IPS DF 4.7 (cell line): ENCODE data around the gene ALDH16A1.

Source experiments
- DNase-seq: peaks from one replicate; pipeline ENCODE4 v3.0.0-alpha.2; 2013; ENCODE audit warnings: low spot score; ENCODE audit errors: extremely low read depth

Gene ALDH16A1

DNA sequence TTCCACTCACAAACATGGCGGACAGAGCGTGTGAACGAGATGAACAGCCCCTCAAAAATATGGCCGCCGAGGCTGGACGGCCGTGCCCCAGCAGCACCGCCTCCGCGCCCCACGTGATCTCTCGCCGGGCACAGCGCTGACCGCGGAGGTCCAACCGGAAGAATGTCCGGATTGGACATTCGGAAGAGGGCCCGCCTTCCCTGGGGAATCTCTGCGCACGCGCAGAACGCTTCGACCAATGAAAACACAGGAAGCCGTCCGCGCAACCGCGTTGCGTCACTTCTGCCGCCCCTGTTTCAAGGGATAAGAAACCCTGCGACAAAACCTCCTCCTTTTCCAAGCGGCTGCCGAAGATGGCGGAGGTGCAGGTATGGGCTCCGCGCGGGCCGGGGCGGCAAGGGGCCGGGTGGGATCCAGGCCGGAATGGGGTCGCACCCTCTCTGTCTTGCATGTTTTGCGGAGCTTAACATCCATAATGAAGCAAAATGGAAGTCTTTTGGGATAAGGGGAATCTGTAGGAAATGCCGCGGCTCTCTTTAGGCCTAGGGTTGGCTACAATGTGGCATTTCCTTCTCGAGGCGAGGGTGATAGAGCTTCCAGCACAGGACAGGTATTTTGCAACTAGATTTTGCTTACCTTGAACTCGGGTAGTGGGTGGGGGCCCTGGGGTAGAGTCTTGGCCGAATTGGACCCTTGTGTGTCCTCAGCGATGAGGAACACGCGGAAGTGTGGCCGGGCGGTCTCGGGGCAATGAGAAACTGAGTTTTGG lies 34.4 kb downstream of the ALDH16A1 start, which contains the start of gene RPL13A:
RPL13A (plus strand) TSS at position 332 of the 769 bp plus-strand sequence; CDS start at position 354, 22 bp downstream.
- peak; percentile 97 for DNase-seq

DNA sequence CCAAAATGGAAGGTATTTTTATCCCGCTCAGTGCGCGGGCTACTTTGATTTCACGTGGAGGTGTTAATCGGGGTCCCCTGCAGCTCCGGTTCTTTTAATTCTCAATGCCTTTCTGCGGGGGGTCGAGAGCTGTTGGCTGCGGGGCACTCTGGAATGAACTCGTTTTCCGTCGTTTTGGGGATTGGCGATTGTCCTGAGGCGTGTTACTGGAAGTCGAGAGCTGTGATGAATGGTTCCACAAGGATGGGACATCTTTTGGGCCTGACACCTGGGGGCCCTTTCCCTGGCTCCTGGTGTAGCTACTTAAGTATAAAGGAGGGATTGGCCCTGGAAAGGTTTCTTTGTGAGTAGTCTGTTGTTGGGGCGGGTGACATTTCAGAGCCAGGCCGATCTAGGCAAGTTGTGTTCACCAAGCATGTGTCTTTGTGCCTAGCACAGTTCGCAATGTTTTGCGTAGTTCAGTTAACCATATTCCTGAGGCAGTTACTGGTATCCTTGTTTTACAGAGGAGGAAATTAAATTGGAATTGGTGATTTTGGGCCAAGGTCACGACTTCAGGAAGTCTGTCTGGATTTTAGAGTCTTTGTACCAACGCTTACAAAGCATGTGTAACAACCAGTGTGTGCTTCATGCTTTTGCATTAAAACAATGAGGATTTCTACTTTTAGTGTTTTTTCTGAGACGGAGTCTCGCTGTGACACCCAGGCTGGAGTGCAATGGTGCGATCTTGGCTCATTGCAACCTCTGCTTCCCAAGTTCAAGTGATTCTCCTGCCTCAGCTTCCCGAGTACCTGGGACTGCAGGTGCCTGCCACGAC lies 35.2 kb downstream of the ALDH16A1 start:
- no peak for DNase-seq

DNA sequence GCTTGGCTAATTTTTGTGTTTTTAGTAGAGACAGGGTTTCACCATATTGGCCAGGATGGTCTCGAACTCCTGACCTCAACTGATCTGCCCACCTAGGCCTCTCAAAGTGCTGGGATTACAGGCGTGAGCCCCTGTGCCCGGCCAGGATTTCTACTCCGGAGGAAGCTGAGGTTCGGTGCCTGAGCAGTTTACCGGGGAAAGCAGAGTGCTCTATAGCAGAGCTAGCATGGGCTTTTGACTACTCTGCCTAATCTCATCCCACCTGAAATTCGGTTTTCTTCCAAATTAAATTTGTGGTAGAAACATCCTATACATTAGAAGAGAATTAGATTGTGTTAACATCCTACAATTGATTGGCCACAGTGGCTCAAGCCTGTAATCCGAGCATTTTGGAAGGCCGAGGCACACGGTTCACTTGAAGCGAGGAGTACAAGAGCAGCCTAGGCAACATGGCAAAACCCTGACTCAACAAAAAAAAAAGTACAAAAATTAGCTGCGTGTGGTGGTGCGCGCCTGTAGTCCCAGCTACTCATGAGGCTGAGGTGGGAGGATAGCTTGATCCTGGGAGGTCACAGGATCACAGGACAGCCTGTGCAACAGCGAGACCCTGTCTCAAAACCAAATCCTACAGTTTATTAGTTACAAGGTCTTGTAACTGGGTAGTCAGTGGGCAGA lies 36.0 kb downstream of the ALDH16A1 start:
- DNase-seq: no peak

DNA sequence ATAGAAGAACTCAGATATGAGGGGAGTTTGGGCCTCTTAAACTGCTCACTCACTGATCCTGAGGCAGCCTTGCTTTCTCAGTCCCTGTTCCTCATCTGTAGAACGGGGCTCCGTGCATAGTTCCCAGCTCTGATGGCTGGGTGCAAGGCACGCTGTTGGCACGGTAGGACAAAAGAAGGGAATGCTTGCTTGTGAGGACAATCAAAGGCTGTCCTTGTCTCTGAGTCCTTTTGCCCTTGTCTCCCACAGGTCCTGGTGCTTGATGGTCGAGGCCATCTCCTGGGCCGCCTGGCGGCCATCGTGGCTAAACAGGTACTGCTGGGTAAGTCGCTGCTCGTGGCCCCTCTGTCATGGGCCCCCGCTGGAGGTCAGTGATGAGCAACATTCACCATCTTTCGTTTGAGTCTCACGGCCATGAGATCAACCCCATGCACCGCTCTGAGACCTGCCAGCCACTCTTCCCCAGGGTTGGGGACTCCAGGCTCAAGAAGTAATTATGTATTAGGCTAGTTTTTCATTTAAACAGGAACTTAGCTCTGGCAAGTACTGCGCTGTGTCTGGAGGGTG lies 36.7 kb downstream of the ALDH16A1 start:
- DNase-seq: no peak

DNA sequence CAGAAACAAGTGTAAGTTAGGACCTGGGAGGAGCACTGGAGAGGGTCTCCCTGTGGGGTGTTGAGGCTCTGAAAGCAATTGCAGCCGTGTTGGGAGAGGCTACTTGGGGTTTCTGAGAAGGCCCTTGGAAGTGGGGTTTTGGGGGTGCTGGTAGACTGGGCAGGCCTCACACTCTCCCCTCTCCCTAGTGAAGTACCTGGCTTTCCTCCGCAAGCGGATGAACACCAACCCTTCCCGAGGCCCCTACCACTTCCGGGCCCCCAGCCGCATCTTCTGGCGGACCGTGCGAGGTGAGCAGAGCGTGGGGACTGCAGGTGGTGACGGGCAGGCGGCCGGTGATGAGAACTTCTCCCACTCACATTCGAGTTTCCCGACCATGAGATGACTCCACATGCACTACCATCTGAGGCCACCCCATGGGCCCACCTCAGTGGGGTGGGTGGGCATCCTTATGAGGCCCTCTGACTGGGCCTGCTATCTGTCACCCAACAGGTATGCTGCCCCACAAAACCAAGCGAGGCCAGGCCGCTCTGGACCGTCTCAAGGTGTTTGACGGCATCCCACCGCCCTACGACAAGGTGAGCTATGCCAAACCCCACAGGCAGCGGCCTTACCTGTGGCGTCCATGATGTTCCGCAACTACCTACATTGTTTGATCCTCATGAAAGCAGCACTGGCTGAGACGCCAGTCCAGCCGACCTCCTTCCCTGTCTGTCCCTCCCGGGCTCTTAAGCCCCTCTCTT lies 37.4 kb downstream of the ALDH16A1 start:
- no peak for DNase-seq

DNA sequence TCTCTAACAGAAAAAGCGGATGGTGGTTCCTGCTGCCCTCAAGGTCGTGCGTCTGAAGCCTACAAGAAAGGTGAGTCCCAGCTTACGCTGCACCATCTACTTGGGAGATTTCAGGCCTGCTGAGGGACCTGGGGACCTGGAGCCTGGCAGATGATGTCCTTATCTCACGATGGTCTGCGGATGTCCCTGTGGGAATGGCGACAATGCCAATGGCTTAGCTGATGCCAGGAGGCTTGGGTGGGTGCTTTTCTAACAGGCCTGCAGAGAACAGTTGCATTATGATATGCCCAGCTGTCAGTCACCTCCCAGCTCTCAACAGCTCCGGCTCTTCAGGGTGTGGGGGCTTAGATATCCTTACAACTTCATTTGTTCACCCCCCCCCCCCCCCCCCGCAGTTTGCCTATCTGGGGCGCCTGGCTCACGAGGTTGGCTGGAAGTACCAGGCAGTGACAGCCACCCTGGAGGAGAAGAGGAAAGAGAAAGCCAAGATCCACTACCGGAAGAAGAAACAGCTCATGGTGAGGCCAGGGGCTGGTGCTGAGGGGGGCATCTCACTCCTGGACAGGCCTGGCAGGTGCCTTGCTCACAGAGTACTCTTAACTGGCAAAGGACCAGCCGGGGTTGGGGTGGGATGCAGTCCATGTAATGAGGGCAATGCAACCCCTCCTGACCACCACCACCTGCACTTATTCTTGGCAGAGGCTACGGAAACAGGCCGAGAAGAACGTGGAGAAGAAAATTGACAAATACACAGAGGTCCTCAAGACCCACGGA lies 38.2 kb downstream of the ALDH16A1 start:
- DNase-seq: no peak

DNA sequence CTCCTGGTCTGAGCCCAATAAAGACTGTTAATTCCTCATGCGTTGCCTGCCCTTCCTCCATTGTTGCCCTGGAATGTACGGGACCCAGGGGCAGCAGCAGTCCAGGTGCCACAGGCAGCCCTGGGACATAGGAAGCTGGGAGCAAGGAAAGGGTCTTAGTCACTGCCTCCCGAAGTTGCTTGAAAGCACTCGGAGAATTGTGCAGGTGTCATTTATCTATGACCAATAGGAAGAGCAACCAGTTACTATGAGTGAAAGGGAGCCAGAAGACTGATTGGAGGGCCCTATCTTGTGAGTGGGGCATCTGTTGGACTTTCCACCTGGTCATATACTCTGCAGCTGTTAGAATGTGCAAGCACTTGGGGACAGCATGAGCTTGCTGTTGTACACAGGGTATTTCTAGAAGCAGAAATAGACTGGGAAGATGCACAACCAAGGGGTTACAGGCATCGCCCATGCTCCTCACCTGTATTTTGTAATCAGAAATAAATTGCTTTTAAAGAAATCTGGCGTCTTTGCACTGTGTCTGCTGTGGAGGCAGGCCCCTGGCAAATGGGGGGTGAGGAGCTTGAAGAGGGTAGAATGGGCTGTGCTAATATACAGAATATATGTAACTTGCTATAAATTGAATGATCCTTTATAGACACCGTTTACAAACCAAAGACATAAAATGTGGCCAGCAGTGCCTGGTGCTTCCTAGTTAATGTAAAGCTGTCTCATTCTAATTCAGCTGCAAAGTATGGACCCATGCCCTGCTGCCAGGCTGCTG lies 39.0 kb downstream of the ALDH16A1 start:
- DNase-seq: no peak

DNA sequence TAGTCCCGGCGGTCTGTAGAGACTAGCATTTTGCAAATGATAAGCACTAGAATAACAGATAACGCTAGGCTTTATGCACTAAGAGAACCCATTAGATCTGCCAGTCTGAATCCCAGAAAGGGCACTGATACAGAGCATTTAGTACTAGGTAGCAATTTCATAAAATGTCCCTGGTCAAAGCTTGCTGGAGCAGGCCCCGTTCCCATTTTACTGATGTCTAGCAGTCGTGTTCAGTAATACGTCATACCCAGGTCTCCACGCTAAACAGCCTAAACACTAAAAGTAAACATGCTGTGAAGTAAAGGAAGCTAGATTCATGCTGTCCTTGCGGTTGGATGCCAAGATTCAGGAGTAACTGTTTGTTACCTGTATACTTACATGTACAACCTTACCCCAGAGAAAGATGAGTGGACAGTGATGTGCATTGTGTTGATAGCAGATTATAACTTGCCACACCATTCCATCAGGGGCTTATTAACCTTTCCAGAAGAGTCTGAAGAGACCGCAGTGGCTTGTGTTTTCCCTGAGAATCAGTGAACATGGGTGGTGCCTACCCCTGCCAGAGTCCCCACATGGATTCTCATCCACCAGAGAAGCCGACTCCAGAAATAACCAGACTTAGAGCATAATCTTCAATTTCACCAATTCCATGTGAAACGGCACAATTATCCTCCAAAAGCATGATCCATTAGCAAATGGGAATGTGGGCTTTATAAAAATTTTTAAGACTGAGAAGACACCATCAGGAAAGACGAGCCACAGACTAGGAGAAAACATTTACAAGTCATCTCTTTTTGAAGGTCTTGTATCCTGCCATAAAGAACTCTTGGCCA lies 39.8 kb downstream of the ALDH16A1 start:
- DNase-seq: no peak

DNA sequence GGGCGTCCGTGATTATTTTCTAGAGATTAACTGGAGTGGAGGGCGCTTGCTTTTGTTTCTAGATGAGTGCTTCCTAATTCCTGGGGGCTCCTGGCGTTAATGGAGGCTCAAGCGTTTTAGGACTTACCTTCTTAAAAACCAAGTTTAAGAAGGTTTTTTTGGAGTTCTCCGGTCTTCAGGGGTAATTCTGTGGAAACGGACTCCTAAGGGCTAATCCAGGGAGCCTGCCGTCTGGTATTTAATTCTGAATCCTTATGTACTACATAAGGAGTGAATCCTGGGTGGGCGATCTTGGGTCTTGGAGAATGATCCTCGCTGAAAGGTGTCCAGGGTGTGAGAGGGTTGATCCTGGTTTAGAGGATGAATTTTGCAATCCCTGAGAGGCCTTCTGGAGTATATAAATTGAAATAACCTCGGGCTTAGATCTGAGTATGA lies 43.6 kb downstream of the ALDH16A1 start:
- no peak for DNase-seq

DNA sequence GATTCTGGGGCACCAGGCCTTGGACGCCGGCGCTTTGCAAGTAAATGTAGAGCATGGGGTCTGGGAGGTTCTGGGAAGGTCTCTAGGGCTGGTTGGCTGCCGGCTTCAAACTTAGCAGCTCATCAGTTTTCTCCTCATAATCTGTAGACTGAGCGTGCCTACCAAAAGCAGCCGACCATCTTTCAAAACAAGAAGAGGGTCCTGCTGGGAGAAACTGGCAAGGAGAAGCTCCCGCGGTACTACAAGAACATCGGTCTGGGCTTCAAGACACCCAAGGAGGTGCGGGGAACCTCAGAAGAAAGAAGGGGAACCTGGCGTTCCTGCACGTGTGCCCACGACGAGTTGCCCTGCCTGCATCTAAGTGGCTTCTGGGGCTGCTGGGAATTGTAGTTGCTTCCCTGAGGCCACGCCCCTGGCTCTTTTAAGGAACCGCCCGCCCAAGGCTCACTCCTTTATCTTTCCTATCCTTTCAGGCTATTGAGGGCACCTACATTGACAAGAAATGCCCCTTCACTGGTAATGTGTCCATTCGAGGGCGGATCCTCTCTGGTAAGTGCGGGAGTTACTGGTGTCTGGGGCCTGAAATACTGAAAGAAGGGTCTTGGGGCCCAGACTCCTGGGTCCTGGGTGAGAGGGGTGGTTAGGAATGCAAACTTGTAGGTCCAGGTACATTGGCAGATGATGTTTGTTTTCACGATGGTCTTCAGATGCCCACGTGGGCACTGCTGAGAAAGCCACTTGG lies 44.2 kb downstream of the ALDH16A1 start:
- no peak for DNase-seq

DNA sequence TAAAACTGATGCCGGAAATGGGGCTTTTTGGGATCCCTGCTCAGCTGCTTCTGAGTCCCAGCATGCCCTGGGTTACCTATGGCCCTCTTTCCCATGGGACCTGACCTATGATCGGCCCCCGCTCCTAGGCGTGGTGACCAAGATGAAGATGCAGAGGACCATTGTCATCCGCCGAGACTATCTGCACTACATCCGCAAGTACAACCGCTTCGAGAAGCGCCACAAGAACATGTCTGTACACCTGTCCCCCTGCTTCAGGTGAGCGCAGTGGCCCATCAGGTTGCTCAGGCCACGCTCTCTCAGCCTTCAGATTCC lies 44.7 kb downstream of the ALDH16A1 start:
- no peak for DNase-seq

DNA sequence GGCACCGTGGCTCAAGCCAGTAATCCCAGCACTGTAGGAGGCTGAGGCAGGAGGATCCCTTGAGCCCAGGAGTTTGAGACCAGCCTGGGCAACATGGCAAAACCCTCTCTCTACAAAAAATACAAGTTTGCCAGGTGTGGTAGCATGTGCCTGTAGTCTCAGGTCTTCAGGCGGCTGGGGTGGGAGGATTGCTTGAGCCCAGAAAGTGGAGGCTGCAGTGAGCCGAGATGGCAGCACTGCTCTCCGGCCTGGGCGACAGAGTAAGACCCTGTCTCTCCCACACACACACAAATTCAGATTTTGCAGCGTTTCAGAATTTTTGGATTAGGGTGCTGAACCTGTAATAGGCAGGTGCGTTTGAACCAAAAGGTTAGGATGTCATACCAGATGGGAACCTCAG lies 45.5 kb downstream of the ALDH16A1 start:
- no peak for DNase-seq

DNA sequence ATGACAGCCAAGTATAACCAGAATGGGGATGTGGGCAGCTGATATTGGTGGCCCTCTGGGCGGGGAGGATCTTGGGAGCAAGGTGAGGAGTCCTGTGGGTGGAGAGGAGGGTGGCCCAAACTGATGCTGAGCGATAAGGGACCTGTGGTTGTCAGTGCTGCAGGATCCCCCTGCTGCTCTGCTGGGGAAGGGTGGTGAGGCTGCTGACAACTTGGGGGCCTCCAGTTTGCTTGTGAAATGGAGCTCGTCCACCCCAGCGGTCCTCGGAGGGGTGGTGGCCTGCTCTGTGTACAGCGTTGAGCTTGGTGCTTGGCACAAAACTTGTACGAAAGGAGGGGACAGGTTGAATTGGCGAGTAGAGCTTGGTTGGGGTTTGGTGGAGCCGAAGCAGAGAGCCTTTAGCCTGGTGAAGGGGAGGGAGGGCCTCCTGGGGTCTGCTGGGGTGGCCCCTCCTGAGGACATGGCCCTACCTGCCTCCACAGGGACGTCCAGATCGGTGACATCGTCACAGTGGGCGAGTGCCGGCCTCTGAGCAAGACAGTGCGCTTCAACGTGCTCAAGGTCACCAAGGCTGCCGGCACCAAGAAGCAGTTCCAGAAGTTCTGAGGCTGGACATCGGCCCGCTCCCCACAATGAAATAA lies 46.1 kb downstream of the ALDH16A1 start:
- no peak for DNase-seq

DNA sequence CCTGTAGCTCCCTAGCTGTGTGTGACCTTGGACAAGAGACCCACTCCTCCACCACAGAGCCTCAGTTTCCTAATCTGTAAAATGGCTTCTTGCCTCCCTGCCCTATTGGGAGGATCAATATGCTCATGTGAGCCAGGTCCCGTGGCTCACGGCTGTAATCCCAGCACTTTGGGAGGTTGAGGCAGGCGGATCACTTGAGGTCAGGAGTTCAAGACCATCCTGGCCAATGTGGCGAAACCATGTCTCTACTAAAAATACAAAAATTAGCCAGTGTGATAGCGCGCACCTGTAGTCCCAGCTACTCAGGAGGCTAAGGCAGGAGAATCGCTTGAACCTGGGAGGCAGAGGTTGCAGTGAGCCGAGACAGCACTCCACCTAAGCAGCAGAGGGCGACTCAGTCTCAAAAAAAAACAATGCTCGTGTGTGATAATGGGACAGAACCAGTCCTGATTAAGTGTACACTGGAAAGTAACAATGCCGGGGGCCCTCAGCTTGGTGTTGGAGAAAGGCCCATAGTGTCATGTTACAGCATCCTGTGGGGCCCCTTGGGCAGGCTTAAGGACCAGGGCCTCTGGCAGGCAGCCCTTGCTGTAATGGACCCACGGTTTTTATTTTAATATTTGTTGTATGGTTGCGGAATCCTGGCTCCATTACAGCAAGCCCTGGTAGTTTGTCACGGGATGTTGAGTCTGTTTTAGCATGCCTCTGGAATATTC lies 50.0 kb downstream of the ALDH16A1 start:
- DNase-seq: no peak

DNA sequence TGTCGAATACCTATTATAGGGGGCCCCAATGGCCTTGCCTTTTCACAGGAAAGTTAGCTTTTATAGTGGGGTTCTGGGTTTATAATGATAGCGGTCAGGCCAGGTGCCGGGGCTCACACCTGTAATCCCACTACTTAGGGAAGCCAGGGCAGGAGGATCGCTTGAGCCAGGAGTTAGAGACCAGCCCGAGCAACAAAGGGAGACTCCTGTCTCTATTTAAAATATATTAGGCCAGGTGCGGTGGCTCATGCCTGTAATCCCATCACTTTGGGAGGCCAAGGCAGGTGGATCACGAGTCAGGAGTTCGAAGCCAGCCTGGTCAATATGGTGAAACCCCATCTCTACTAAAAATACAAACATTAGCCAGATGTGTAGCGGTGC lies 50.5 kb downstream of the ALDH16A1 start:
- DNase-seq: no peak

DNA sequence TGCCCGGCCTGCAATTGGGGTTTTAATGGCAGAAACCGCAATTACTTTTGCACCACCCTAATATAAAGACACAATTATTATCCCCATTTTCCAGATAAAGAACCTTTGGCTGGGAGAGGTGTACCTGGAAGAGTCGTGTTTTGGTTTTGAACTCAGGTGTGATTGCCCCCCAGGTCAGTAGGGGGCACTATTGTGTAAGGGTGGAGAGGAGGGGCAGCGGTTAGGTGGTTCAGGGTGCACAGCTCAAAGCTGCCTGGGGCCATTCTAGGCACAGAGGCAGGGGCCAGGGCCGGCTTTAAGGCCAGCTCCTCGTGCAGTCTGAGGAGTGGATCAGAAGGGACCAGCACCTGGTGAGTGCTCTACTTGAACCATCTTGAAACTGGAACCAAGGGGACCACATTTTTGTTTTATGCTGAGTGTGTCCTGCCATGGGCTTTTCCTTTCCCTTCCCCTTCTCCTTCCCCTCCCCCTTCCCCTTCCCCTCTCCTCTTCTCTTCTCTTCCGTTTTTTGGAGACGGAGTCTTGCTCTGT lies 53.6 kb downstream of the ALDH16A1 start:
- DNase-seq: no peak
